Lung (tissue), 12 donors: ENCODE data around the gene CDC45. TPM values are rescaled to one million over a fixed set of nuclear protein-coding genes. Genes with fewer than 3 reads are reported as not detected.

ENCODE experiments used
- ATAC-seq: fragments of 200-7000 bp; cut with Tn5 transposase; one replicate; pipeline ENCODE4 v1.9.1; 2020; ENCODE audit warnings: moderate number of reproducible peaks; ENCODE audit not compliant: insufficient read depth, low FRiP score
- DNase-seq, 3 donors: peaks; one replicate each; pipeline ENCODE4 v3.0.0-alpha.2; 2013 to 2017
- H3K27ac ChIP-seq, 2 donors: one replicate each; pipeline ENCODE4 v1.5.1; 2013; ENCODE audit warnings: mild to moderate bottlenecking in 2 of 2, moderate library complexity in 2 of 2, control low read depth in 1 of 2, inconsistent platforms in 1 of 2, low read depth in 1 of 2, low read length in 1 of 2
- H3K27me3 ChIP-seq, 3 donors: one replicate each; pipeline ENCODE4 v1.5.1; 2013; ENCODE audit warnings: low read length in 2 of 3; ENCODE audit not compliant: control insufficient read depth in 3 of 3, insufficient read depth in 3 of 3
- H3K36me3 ChIP-seq, 4 donors: one replicate each; pipeline ENCODE4 v1.5.1; 2013; ENCODE audit warnings: low read length in 4 of 4, mild to moderate bottlenecking in 1 of 4, moderate library complexity in 1 of 4; ENCODE audit not compliant: control insufficient read depth in 4 of 4, insufficient read depth in 4 of 4
- H3K4me1 ChIP-seq, 5 donors: one replicate each; pipeline ENCODE4 v1.5.1; 2013; ENCODE audit warnings: low read length in 5 of 5, mild to moderate bottlenecking in 2 of 5, moderate library complexity in 1 of 5; ENCODE audit not compliant: control insufficient read depth in 5 of 5, insufficient read depth in 5 of 5
- H3K4me3 ChIP-seq: one replicate; pipeline ENCODE4 v1.5.1; 2013; ENCODE audit warnings: mild to moderate bottlenecking, control low read depth, moderate library complexity
- H3K9ac ChIP-seq, 2 donors: one replicate each; pipeline ENCODE4 v1.5.1; 2013; ENCODE audit warnings: low read length in 2 of 2, control low read depth in 1 of 2; ENCODE audit not compliant: insufficient read depth in 1 of 2
- H3K9me3 ChIP-seq, 4 donors: one replicate each; pipeline ENCODE4 v1.5.1; 2013; ENCODE audit warnings: low read length in 3 of 4, mild to moderate bottlenecking in 1 of 4, moderate library complexity in 1 of 4; ENCODE audit not compliant: control insufficient read depth in 4 of 4, insufficient read depth in 3 of 4
- CTCF ChIP-seq: IDR thresholded peaks from 2 replicates; pipeline ENCODE4 v1.5.1; 2012; ENCODE audit warnings: mild to moderate bottlenecking; ENCODE audit errors: control extremely low read depth, extremely low read depth
- WGBS, 2 donors: extraction: QIAGEN DNeasy Blood & Tissue Kit; methylation state at CpG; one replicate each; pipeline ENCODE4 v1.1.7; 2013; 5-methylcytosine and 5-hydroxymethylcytosine counted together
- polyA plus RNA-seq, 2 donors: library from polyadenylated mRNA; stranded (reverse); fragments of 200-250 nt; gene quantifications; one replicate each; pipeline ENCODE4 v1.2.1, GENCODE V29; 2013
- total RNA-seq, 2 donors: library from RNA; depleted of rRNA in 1 of 2; stranded (reverse); fragments of >200 nt in 1 of 2; gene quantifications; one replicate each; pipeline ENCODE4 v1.2.1, GENCODE V29; 2014 to 2021
- donor health status: control.
- donor health status: control.
- donor health status: Bipolar disorder and iron deficiency.
- donor health status: healthy.
- donor health status: DM: yes; HTN: yes; CAD: no.

Gene CDC45
- total and polyA plus RNA-seq, 4 donors, result 2.1 to 6.8 (median 3.1) TPM

DNA sequence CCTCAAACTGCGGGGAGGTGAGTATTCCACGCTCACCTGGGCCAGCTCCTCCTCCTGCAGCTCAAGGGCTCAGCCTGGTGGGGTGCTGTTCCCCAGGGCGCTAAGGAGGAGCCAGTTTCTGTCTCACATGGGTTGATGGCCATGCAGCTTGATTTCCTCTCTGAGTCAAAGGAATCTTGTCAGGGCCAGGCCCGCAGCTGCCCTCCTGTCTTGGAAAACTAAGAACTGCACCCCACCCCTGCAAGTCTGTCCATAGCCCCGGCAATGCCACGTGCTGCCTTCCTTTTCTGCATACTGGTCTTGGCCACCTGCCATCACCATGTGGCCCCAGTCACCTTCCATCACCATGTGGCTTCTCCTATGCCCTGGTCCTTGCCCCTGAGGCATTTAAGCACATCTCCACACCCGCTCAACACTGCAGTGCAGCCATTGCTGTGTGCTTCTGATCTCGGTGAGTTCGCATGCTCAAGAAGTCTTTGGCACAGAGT lies 79.6 kb downstream of the CDC45 start:
- ATAC-seq, result no peak
- no peak for DNase-seq
- no peaks in the 10 kb centered on the region for H3K36me3 ChIP-seq
- H3K9ac ChIP-seq, result no peak overlapping the region
- TF ChIP-seq CTCF, result no peak
- no peaks in the 10 kb centered on the region for H3K27me3 ChIP-seq
- 81 to 82% methylated on average over 9 of the region's 9 CpGs for WGBS, 2 donors
- no peak overlapping the region for H3K4me3 ChIP-seq
- peaks cover 0 to 9% (median 0%) of the 10 kb centered on the region in 5 donors for H3K4me1 ChIP-seq
- H3K9me3 ChIP-seq, result no peaks in the 10 kb centered on the region
- H3K27ac ChIP-seq, result no peak overlapping the region

DNA sequence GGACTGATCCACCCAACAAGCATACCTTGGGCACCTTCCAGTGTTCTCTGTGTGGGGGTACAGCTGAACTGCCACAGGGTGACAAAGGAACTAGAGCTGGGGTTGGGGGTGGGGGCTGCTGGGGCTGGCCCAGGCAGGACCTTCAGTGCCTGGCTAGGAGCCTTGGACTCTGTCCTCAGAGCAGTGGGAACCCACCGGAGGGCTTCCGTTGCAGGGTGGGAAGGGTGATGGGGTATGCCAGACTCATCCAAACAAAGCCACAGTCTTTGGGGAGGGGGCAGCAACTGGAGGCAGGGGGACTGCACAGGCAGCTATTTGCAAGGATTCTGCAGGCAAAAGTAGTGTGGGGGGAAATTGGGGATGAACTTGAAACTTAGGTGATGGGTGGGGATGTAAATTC lies 80.2 kb downstream of the CDC45 start:
- peaks cover 0 to 1% (median 0%) of the 10 kb centered on the region in 4 donors for H3K9me3 ChIP-seq
- H3K27ac ChIP-seq, result no peak overlapping the region
- H3K27me3 ChIP-seq, result no peaks in the 10 kb centered on the region
- no peak for TF ChIP-seq CTCF
- no peak overlapping the region for H3K9ac ChIP-seq
- ATAC-seq (no peak), DNase-seq (no peak)
- WGBS, 2 donors, result 97 to 99% methylated on average over 2 of the region's 2 CpGs
- H3K4me1 ChIP-seq, result peaks cover 0 to 6% (median 0%) of the 10 kb centered on the region in 5 donors
- H3K36me3 ChIP-seq, result no peaks in the 10 kb centered on the region
- no peak overlapping the region for H3K4me3 ChIP-seq

- ATAC-seq, result no peak
Measured at GRCh38 chr22:19565382-19566278, 85.9 kb downstream of the CDC45 start.

More at GRCh38 chr22:19565382-19566278, 85.9 kb downstream of the CDC45 start:
- no peaks in the 10 kb centered on the region for H3K36me3 ChIP-seq
- H3K9me3 ChIP-seq, result peaks cover 0 to 1% (median 0%) of the 10 kb centered on the region in 4 donors
- 80 to 85% methylated on average over 11 of the region's 11 CpGs for WGBS, 2 donors
- H3K27me3 ChIP-seq, result no peaks in the 10 kb centered on the region
- no peak for TF ChIP-seq CTCF
- DNase-seq, result no peak
- peaks cover 0 to 17% (median 0%) of the 10 kb centered on the region in 5 donors for H3K4me1 ChIP-seq
- H3K27ac ChIP-seq, result no peak overlapping the region
- no peak overlapping the region for H3K4me3 ChIP-seq
- no peak overlapping the region for H3K9ac ChIP-seq
